Activated CD8-positive, alpha-beta T cell treated with anti-CD3 and anti-CD28 coated beads, Interleukin-2, amount 10 ng/mL, durations not matched to agents 7 days and 5 days (primary cell): Measurements from ENCODE around the gene CTSE. TPM values are rescaled to one million over a fixed set of nuclear protein-coding genes. Genes with fewer than 3 reads are reported as not detected.

Experiments
- ATAC-seq: fragments of 150-1000 bp; cut with Tn5 transposase; one replicate; pipeline ENCODE4 v1.10.0; 2021; ENCODE audit warnings: moderate library complexity
- CTCF ChIA-PET: fragments of 350-600 bp; sonication (Branson Sonifier 250); formaldehyde crosslinking; loops from one replicate; lab custom pipeline; 2021; ENCODE audit warnings: antibody characterized with exemption; lab: Charles Lee
- POLR2A ChIA-PET: fragments of 350-600 bp; sonication (Branson Sonifier 250); formaldehyde crosslinking; loops from one replicate; lab custom pipeline; 2021; ENCODE audit warnings: antibody characterized with exemption; lab: Charles Lee
- DNase-seq: peaks from one replicate; pipeline ENCODE4 v3.0.0-alpha.2; 2020
- H3K27ac Mint-ChIP-seq: one replicate; pipeline ENCODE4 v1.8.0; 2021; ENCODE audit warnings: mild to moderate bottlenecking, mixed read lengths
- H3K27me3 Mint-ChIP-seq: one replicate; pipeline ENCODE4 v1.8.0; 2021; ENCODE audit warnings: low read depth, mixed read lengths
- H3K36me3 Mint-ChIP-seq: one replicate; pipeline ENCODE4 v1.8.0; 2021; ENCODE audit warnings: low read depth, mixed read lengths
- H3K4me1 Mint-ChIP-seq: one replicate; pipeline ENCODE4 v1.8.0; 2021; ENCODE audit warnings: low read depth, mixed read lengths
- H3K4me3 Mint-ChIP-seq: one replicate; pipeline ENCODE4 v1.8.0; 2021; ENCODE audit warnings: mild to moderate bottlenecking, mixed read lengths
- H3K9me3 Mint-ChIP-seq: one replicate; pipeline ENCODE4 v1.8.0; 2022; ENCODE audit warnings: mixed read lengths; ENCODE audit not compliant: insufficient read depth
- total RNA-seq, 2 experiments: library from RNA; stranded (reverse); gene quantifications; one replicate each; pipeline ENCODE4 v1.2.3, GENCODE V29; 2021

The CTSE gene
- total RNA-seq, 2 experiments from 2014 or later = not detected

DNA sequence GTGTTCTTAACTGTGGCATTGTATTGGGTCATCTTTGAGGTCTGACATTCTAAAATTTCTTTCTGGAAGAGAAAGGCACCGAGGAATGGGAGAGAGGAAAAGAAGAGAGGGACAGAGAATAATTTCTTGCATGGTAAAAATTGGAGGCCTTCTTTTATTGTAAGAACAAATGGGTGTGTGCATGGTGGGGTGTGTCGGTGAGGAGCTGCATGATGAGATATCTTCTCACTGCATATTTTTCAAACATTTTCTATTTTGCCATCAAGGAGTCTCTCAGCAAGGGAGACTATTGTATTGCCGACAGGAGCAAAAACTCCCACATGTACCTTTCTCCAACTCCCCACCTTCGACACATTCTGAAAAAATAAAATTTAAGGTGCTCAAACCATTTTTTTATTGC lies 6.5 kb upstream of the CTSE start:
- Mint-ChIP-seq H3K9me3 (no peaks in the 10 kb centered on the region), H3K36me3 (no peaks in the 10 kb centered on the region), H3K27ac (no peak overlapping the region), H3K4me1 (peaks cover 7% of the 10 kb centered on the region), H3K27me3 (peaks cover 38% of the 10 kb centered on the region), H3K4me3 (no peak overlapping the region)
- ATAC-seq = no peak
- ChIA-PET POLR2A (interaction anchor here (1.3 kb wide), 1 partner anchor 76 kb away, joined by 5 read pairs; no protein-coding TSS in a partner anchor), CTCF (interaction anchor here (0.7 to 10.4 kb wide), 37 partner anchors 8 to 701 kb away, joined by 3 to 252 read pairs (median 5); partner anchors contain the start of gene RAB7B)
- no peak for DNase-seq

DNA sequence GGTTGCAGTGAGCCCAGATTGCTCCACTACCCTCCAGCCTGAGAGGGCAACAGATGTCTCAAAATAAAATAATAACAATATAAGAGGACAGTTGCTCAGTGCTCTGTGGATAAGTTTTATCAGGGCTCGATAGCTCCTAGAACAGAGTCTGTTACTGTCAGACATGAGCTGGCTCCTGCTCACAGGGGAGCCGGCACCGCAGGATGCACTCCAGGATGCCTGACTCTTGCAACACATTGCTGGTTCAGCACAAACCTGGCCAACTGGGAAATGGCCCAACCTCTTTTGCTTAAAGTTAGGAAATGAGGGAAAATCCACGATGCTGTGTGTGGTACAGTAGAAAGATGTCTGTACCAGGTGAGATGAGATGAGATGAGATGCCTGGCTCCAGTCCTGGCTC lies 5.8 kb upstream of the CTSE start:
- CTCF ChIA-PET = interaction anchor here (0.7 to 10.4 kb wide), 17 partner anchors 9 to 76 kb away, joined by 3 to 252 read pairs (median 17); no protein-coding TSS in a partner anchor
- no peak for ATAC-seq

DNA sequence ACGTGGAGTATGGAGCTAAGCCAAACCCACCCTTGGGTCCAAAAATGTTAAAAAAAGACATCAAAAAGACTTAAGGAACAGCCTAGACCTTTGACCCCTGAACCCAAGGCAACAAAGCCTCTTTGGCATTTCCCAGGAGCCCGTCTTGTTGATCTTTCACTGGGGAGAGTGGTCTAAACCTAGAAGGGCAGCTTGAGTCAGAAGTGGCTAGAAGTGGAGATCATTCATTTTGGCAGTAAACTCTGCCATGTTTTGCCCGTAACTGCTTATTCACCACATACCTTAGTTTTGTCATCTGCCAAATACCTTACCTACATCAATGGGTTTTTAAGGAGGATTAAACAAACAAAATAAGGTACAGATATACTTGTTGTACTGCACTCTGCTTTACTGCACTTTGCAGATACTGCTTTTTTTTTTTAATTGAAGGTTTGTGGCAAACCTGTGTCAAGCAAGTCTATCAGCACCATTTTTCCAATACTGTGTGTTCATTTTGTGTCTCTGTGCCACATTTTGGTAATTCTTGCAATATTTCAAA lies 1.7 kb upstream of the CTSE start:
- no peaks in the 10 kb centered on the region for H3K4me1 Mint-ChIP-seq
- POLR2A ChIA-PET = no interaction called here
- CTCF ChIA-PET = interaction anchor here (0.9 to 10.4 kb wide), 2 partner anchors 9 to 80 kb away, joined by 3 to 252 read pairs; no protein-coding TSS in a partner anchor
- peaks cover 22% of the 10 kb centered on the region for H3K27me3 Mint-ChIP-seq
- DNase-seq = no peak
- no peak for ATAC-seq
- H3K4me3 Mint-ChIP-seq = no peak overlapping the region
- H3K27ac Mint-ChIP-seq = no peak overlapping the region
- no peaks in the 10 kb centered on the region for H3K9me3 Mint-ChIP-seq
- H3K36me3 Mint-ChIP-seq = no peaks in the 10 kb centered on the region

More for the DNA sequence above, 5.8 kb upstream of the CTSE start:
- DNase-seq = no peak
- no peaks in the 10 kb centered on the region for H3K36me3 Mint-ChIP-seq
- H3K9me3 Mint-ChIP-seq = no peaks in the 10 kb centered on the region
- no peak overlapping the region for H3K27ac Mint-ChIP-seq
- H3K4me1 Mint-ChIP-seq = peaks cover 2% of the 10 kb centered on the region
- POLR2A ChIA-PET = no interaction called here
- H3K27me3 Mint-ChIP-seq = peaks cover 31% of the 10 kb centered on the region
- no peak overlapping the region for H3K4me3 Mint-ChIP-seq

DNA sequence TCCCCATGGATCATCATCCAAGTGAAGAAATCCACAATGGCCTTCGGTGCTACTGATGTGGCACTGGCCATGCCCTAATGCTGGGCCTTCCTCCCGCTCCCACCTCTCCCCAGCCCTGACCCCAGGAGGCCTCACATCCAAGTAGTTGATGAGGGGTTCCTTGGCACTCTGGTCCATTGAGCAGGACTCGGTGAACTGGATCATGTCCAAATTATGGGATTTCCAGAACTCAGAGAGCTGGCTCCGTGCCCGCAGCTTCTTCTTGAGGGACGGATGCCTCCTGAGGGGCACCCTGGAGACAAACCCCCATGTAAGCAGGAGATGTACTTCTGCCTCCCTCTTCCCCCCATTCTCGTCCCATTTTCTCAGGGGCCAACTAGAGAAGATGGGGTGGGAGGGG lies 929 bp downstream of the CTSE start:
- Mint-ChIP-seq H3K4me3 (no peak overlapping the region), H3K27ac (no peak overlapping the region), H3K27me3 (peaks cover 19% of the 10 kb centered on the region), H3K4me1 (no peaks in the 10 kb centered on the region), H3K36me3 (no peaks in the 10 kb centered on the region), H3K9me3 (no peaks in the 10 kb centered on the region)
- ATAC-seq (no peak), DNase-seq (no peak)
- ChIA-PET POLR2A (no interaction called here), CTCF (interaction anchor here (1.3 kb wide), 1 partner anchor 46 kb away, joined by 4 read pairs; no protein-coding TSS in a partner anchor)

DNA sequence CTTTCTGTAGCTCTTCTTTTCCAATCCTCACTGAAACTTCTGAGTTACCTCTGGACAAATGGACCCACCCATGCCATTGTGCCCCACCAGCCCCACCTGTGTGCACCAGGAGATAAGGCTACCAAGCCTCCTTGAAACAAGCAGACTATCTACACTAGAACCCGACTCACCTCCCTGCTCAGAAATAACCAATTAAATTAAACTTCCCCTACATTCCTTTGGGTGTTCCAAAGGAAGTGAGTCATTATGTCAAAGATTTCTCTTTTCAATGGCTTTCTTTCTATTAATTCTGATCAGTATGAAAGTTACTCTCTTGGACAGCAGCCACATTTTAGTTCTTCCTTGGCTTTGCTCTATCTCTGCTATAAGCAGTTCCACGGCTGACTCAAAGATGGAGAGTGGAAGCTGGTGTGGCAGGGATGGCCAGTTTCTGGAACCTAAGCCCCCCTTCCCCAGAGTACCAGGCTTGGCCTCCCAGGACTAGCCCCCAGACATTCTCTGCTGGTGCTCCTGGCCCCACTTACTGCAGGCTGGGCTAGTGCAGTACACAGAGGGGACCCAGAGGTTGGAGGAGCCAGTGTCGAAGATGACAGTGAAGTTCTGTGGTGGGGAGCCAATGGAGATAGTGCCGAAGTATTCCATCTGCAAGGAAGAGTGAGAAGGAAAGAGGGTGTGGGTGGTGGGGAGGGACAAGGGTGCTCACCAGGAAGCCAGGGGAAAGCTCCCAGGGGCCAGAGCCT lies 1.9 kb downstream of the CTSE start:
- ChIA-PET POLR2A (no interaction called here), CTCF (interaction anchor here (1.2 kb wide), 1 partner anchor 8 kb away, joined by 3 read pairs; no protein-coding TSS in a partner anchor)
- Mint-ChIP-seq H3K9me3 (no peaks in the 10 kb centered on the region), H3K36me3 (no peaks in the 10 kb centered on the region), H3K4me1 (no peaks in the 10 kb centered on the region), H3K27me3 (peaks cover 22% of the 10 kb centered on the region), H3K27ac (no peak overlapping the region), H3K4me3 (no peak overlapping the region)
- no peak for ATAC-seq
- no peak for DNase-seq

DNA sequence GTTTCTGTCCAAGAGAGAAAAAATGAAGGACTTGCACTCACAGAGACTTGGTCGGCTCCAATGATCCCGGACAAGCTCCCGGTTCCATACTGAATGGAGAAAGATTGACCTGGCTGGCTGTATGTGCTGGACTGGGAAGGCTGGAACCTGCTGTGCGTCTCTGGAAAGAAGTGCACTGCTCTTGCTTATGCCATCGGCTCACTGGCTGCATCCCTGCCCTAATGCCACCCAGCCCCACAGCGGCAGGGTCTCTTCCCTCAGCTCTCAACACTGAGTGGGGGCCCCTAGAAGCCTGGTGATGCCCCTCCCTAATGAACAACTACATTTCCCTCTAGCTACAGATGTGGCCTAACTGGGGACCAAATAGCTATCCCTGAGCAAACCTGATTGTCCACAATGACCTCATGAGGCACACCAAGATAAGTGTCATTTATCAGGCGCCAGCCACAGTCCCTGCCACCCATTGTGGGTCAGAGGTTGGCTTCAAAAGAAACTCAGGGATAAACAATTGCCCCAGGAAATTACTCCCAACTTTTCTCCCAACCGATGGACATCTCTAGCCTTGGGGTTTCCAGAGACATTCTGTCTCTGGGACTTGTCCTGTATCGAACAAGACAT lies 2.6 kb downstream of the CTSE start:
- H3K4me1 Mint-ChIP-seq = no peaks in the 10 kb centered on the region

DNA sequence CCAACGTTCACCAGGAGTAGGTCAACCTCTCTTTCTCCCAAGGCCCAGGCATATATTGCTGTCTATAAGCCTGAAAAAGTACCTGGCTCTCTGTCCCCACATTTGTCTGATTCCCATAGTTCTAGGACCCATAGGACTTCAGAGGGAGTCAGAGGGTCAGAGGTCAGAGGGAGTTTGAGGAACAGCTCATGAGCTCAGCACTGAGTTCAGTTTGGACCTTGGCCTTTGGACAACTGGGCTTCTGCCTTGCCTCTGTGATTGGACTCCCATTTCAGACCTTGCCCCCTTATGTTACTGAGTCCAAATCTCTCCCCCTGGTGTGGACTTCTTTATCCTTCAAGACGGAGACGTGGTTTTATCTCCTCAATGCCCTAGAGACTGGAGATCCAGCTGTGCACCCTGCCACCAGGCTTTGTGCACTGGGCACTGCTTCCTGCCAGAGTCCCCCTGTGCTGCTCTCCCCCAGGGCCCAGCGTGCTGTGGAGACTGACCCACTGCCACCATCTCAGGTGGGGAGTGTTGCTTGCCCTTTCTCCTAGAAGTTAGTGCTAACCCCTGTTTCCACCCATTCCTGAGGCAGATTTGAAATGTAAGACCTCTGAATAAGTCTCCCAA lies 3.2 kb downstream of the CTSE start:
- Mint-ChIP-seq H3K36me3 (no peaks in the 10 kb centered on the region), H3K9me3 (no peaks in the 10 kb centered on the region), H3K27me3 (peaks cover 20% of the 10 kb centered on the region), H3K4me3 (no peak overlapping the region), H3K27ac (no peak overlapping the region), H3K4me1 (no peaks in the 10 kb centered on the region)
- ChIA-PET POLR2A (no interaction called here), CTCF (interaction anchor here (1.2 kb wide), 1 partner anchor 9 kb away, joined by 3 read pairs; no protein-coding TSS in a partner anchor)
- no peak for DNase-seq
- ATAC-seq = no peak

More for the DNA sequence above, 2.6 kb downstream of the CTSE start:
- Mint-ChIP-seq H3K4me3 (no peak overlapping the region), H3K27ac (no peak overlapping the region), H3K9me3 (no peaks in the 10 kb centered on the region), H3K27me3 (peaks cover 22% of the 10 kb centered on the region), H3K36me3 (no peaks in the 10 kb centered on the region)
- ChIA-PET CTCF (interaction anchor here (1.2 kb wide), 1 partner anchor 9 kb away, joined by 3 read pairs; no protein-coding TSS in a partner anchor), POLR2A (no interaction called here)
- no peak for DNase-seq
- no peak for ATAC-seq

DNA sequence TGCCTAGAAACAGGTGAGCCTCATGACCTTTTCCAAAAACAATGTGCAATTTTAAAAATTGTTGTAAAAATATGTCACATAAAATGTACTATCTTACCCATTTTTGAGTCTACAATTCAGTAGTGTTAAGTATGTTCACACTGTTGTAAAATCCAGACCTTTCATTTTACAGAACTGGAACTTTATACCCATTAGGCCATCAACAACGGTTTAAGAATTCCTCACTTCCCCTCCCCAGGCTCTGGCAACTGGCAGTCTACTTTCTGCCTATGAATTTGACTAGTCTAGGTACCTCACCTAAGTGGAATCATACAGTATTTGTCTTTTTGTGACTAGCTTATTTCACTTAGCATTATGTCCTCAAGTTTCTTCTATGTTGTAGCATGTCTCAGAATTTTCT lies 8.6 kb downstream of the CTSE start:
- ChIA-PET POLR2A (no interaction called here), CTCF (interaction anchor here (0.8 to 2.9 kb wide), 4 partner anchors 8 to 38 kb away, joined by 3 to 20 read pairs (median 3); no protein-coding TSS in a partner anchor)
- no peak for ATAC-seq
- H3K9me3 Mint-ChIP-seq = no peaks in the 10 kb centered on the region
- no peaks in the 10 kb centered on the region for H3K36me3 Mint-ChIP-seq
- no peak for DNase-seq
- H3K4me1 Mint-ChIP-seq = peaks cover 30% of the 10 kb centered on the region
- H3K27ac Mint-ChIP-seq = no peak overlapping the region
- H3K27me3 Mint-ChIP-seq = peaks cover 16% of the 10 kb centered on the region
- no peak overlapping the region for H3K4me3 Mint-ChIP-seq

DNA sequence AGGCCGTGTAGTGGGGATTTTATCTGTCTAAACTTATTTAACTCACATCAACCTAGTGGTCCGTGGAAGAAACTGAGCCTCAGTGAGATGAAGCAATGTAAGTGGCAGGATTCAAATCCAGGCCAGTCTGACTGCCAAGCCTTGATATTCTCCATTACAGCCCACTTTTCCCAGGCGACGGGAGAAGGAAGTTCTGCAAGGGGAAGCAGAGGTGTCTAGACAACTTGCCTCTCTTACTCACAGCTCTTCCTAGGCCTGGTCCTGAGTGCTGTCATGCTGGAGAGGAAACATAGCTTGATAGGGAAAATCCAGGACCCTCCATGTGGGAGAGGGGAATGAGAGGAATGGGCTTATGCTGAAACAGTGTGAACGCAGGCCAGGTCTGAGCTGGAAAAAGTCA lies 9.1 kb downstream of the CTSE start:
- CTCF ChIA-PET = interaction anchor here (0.8 to 2.9 kb wide), 3 partner anchors 8 to 35 kb away, joined by 3 to 20 read pairs (median 3); no protein-coding TSS in a partner anchor
- no peak overlapping the region for H3K4me3 Mint-ChIP-seq
- no peaks in the 10 kb centered on the region for H3K9me3 Mint-ChIP-seq
- peaks cover 16% of the 10 kb centered on the region for H3K27me3 Mint-ChIP-seq
- POLR2A ChIA-PET = no interaction called here
- ATAC-seq (no peak), DNase-seq (no peak)
- H3K4me1 Mint-ChIP-seq = peaks cover 30% of the 10 kb centered on the region
- no peaks in the 10 kb centered on the region for H3K36me3 Mint-ChIP-seq
- H3K27ac Mint-ChIP-seq = no peak overlapping the region

DNA sequence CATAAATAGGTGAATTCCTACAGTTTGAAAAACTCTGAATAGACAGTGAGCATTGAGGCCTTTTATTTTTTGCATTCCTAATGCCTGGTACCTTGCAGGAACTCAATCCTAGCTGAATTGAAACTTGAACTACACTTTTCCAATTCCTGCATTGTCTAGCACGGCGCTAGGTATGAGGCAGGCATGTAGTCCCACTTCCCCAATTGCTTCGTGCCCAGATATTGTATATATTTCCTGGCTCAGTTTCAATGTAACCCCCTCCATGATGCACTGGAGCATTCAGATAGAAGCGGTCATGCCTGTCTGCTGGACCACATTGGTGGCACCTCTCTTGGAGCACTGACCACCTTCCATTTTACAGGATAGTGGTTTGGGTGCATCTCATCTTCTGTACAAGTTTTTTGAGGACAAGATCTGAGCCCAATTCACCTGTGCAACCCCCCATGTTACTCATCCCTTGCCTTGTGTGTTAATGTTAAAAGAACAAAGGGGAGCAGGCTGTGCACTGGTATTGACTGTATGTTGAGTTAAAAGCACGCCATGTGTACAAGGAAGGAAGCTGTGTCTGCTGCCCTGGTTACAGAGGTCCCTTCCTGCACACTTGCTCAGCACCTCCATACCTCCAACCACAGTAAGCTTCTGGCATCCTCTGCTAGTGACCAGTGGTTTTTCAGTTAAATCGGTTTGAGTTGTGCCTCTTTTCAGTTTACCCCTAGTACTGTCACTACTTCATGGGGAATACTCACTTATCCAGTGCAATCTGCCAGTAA lies 10.5 kb downstream of the CTSE start:
- ATAC-seq (no peak), DNase-seq (no peak)
- Mint-ChIP-seq H3K9me3 (no peaks in the 10 kb centered on the region), H3K27me3 (peaks cover 8% of the 10 kb centered on the region), H3K36me3 (no peaks in the 10 kb centered on the region), H3K27ac (no peak overlapping the region), H3K4me1 (peaks cover 30% of the 10 kb centered on the region), H3K4me3 (no peak overlapping the region)
- ChIA-PET POLR2A (no interaction called here), CTCF (interaction anchor here (1.0 to 1.5 kb wide), 3 partner anchors 17 to 35 kb away, joined by 3 to 5 read pairs (median 5); no protein-coding TSS in a partner anchor)
